Activated CD4-positive, CD25-positive, alpha-beta regulatory T cell (primary cell): ENCODE measurements around the gene SLCO4C1.
"Not testable (repeated sequence)": the region's sequence is repeated elsewhere in the genome, so short reads cannot be mapped to it uniquely, and the experiment has no call there.

Source experiments
- DNase-seq, 4 experiments: peaks; one replicate each; lab custom pipeline; 2025; lab: John Stamatoyannopoulos, UW

SLCO4C1 gene

DNA sequence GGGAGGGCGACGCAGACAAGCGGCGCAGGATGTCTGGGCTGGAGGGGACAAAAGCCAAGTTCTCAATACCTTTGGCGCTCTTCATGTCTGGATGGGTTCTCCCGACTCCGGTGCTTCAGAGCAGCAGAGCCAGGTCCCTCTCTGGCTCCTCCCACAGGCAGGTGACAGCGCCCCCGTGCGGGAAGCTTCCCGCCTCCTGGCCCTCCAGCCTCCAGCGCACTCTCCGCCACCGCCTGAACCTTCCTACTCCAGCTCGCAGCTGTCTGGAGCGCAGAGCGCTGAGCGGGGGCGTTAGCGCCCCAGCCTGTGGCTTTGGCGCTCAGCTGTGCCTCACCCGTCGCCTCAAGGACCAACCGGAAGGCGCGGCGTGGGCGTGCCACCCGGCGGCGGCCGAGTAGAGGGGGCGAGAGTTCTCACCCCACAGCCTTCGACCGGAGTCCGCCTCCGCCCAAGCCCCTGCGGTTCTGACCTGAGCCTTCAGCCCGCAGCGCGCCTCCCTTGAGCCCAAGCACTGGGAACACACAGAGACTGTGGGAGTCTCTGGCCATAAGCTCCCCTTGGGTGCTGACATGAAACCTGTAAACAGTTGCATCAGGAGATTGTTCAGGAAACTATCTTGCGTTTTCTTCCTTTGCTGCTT is at the start of gene SLCO4C1:
Gene SLCO4C1 (minus strand): TSS at position 107 of the 640 bp plus-strand sequence. CDS start 22 bp downstream, at position 85.
- peak in 2 of 4 experiments; percentile 14 to 22 for DNase-seq

DNA sequence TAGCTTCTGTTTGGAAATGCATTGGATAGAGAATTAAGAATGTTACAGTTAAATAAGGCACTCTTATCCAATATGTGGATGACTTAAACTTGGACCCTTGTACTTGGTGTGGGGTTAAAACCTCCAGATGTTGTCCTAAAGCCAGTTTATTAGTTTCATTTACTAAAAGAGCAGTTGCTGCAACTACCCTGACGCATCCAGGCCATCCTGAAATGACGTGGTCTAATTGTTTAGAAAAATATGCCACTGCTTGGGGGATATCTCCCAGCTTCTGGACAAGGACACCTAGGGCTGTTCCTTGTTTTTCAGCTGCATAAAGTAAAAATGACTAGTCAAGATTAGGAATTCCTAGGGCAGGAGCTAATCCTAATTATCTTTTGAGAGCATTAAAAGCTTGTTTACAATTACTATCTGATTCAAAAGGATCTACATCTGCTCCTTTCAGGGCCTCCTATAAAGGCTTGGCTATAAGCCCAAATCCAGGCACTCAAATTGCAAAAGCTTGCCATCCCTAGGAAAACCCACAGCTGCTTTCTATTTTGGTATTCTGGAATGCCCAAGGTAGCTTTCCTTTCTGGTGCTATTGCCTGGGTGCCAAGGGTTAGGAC is 45.7 kb upstream of the SLCO4C1 start:
- no peak for DNase-seq

- no peak for DNase-seq
These were observed 28.6 kb upstream of the SLCO4C1 start for GRCh38 chr5:102324714-102325113.

- DNase-seq, result not testable (repeated sequence)
These were observed 22.7 kb upstream of the SLCO4C1 start for GRCh38 chr5:102318801-102319200.

DNA sequence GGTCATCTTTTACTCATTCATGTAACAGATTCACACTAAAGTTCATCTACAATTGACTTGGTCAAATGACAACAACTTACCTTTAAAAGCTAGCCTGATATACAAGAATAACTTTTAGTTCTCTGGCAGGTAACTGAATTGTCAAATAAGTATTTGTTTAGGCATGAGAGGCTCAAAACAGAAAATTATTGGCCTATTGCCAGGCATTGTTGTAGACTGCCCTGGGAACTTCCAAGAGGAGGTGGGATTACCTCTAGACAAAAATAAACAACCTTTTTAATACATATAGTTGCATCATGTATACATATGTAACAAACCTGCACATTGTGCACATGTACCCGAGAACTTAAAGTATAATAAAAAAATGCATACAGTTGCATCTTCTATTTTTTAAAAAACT is 18.2 kb upstream of the SLCO4C1 start:
- DNase-seq, result no peak

GRCh38 chr5:102313912-102314311 is 17.8 kb upstream of the SLCO4C1 start:
- no peak for DNase-seq

DNA sequence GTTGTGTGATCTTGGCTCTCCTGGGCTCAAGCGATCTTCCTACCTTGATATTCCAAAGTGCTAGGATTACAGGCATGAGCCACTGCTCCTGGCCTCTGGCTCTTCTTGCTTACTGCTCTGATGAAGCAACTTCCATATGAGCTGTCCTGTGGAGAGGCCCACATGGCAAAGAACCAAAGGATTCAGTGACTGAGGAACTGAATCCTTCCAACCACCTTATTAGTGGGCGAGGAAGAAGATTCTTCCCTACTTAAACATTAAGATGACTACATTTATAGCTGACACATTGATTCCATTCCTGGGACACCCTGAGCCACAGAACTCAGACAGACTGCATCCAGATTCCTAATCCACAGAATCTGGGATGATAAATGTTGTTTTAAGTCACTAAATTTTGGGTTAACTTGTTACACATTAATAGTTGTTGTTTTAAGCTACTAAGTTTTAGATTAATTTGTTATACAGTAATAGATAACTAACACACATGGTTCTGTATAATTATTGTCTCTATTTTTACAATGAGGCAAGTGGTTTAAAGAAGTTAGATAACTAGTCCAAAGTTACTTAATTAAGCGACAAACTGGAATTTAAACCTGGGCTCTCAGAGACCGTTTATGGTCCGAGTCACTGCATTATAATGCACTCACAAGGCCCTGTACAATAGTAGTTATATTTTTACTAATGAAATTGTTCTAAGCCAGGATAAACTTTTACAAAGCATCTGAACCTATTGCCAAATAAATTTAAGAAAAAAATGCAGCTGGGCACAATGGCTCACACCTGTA is 16.7 kb upstream of the SLCO4C1 start:
- no peak for DNase-seq

- no peak for DNase-seq
These were observed 13.5 kb upstream of the SLCO4C1 start for GRCh38 chr5:102309586-102309985.

DNA sequence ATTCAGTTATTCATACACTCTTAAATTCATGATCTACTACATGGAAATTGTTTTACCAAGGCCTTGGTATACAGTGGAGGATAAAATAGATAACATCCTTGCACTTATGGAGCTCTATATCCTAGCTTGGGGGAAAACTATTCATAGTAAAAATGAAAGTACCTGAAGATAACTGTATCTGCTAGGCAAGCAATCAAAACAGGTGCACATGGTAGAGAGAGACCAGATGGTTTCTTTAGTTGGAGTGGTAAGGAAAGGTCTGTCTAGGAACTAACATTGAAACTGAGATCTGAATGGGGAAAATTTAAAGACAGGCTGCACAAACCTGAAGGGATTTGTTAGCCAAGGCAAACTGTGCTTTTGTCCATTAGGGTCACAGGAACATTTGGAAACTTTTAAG is 11.1 kb upstream of the SLCO4C1 start:
- no peak for DNase-seq

DNA sequence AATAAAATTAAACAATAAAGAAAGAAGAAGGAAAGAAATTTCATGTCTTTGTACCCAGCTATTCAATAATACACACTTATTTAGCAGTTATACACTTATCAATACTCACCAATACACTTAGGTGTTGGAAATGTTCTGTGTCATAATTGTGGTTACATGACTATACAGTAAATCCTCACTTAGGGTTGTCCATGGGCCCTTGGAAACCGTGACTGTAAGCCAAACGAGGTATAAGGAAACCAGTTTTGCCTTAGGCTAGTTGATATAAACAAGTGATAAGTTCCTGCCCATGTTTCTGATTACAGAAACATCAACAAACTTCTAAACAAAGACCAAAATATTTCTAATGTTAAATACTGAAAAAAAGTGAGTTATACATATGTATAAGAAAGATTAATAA is 10.0 kb upstream of the SLCO4C1 start:
- no peak for DNase-seq

DNA sequence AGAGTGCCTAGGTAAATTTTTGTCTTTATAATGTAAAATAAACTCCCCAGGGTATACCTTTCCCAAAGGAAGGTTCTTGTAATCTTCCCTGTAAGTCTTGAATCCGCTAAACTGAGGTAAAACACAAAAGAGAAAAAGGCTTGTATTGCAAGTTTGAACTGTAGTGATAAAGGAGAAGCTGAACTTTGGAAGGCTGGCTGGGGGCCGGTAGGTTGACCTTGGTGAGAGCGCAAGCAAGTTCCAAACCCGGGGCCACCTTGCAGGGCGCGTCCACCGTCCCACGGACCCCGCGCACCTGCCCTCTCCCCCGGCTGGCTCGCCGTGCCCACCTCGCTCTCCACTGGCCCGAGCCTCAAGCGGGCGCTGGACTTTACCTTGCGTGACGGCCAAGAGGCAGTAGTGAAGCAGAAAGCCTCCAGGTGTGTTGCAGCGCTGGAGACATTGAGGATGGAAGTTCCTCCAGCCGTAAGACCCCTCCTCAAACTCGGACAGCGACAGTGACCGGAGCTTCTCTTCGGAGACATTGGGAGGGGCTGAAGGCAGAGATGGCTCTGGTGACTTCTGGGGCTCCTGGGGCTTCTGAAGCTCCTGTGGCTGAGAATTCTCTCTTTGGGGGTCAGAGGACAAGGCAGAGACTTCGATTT is 428 bp downstream of the SLCO4C1 start:
- no peak for DNase-seq

- no peak for DNase-seq
These were observed 1.1 kb downstream of the SLCO4C1 start for GRCh38 chr5:102294886-102295395.

DNA sequence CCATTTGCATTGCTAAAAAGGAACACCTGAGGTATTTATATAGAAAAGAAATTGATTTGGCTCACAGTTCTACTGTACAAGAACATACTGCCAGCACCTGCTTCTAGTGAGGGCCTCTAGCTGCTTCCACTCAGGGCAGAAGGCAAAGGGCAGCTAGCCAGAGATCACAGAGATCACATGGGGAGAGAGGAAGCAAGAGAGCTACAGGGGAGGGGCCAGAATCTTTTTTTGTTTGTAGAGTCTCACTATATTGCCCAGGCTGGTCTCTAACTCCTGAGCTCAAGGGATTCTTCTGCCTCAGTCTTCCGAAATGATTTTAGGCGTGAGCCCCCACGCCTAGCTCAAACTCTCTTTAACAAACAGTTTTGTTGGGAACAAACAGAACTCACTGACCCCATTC is 6.1 kb downstream of the SLCO4C1 start:
- DNase-seq, result no peak

- DNase-seq, result no peak
These were observed 6.7 kb downstream of the SLCO4C1 start for GRCh38 chr5:102289251-102289899.

DNA sequence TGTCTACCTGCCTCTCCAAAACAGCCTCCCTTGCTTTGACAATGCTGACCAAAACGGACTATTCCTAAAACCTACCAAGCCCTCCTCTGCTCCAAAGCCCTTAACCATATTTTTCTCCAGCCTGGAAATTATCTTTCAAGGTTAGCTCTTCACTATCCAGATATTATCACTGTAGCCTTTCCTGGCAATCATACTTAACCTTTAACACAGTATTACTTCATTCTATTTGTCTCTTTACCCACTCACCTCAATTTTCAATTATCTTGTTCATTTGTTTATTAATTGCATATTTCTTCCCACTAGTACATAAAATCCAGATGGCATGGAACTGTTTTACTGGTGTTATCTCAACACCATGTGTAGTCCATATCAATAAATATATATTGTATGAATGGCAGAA is 7.5 kb downstream of the SLCO4C1 start:
- DNase-seq, result no peak

DNA sequence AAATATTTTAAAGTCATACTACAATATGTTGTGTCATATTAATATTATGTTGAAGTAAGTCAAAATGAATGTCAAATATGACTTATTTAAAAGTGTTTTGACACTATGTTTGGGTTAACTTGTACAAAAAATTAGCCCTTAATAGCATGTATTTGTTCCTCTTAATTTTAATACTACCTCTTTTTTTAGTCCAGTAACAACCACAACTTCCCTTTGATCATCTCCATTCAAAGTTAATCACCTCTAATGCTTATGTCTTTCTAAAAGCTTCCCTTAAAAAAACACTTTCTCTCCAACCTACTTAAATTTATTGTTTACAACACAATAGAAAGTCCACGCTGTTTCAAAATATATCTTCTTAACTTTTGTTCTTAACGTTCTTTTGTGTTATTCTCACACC is 9.6 kb downstream of the SLCO4C1 start:
- no peak for DNase-seq

GRCh38 chr5:102283102-102283797 is 12.8 kb downstream of the SLCO4C1 start:
- DNase-seq, result no peak

DNA sequence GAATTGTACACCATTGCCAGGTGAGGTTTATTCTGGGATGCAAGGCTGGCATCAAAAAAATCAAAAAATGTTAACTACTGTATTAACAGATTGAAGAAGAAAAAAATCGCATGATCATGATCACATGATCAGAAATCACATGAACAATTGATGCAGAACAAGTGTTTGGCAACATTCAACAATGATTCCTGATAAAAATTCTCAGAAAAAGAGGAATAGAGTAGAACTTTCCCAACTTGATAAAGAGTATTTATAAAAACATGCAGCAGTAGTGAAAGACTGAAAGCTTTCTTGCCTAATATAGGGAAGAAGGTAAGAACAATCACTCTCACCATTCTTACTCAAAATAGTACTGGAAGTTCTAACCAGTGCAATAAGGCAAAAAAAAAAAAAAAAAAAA is 16.4 kb downstream of the SLCO4C1 start:
- DNase-seq, result no peak

DNA sequence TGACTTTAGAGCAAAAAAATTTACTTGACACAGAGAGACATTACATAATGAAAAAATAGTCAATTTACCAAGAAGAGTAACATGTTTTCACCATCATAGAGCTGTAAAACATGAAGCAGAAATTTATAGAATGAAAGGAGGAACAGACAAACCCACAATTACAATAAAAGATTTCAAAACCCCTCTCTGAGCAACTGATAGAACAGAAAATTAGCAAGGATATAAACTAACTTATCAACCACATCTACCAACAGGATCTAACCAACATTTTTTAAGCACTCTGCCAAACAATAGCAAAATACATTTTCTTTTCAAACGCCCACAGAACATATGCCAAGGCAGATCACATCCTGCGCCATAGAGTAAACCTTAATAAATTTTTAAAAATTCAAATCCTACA is 17.9 kb downstream of the SLCO4C1 start:
- no peak for DNase-seq

DNA sequence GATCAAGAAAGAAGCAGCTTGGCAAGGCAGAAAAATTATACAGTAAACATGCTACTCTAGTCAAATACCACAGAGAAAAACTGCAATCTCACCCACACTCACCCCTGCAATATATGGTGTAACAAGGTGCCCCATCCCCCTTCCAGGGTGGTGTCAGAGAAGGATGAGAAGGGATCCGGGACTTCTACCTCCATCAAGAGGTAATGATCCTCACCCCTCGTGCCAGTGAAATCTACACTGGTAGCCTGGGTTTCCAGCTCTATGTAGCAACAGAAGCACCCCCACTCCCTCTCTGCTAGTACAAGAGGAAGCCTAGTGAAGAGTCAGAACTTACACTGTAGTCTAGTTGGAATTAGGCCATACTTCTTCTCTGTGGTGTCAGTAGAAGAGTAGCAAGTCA is 18.9 kb downstream of the SLCO4C1 start:
- DNase-seq, result no peak

DNA sequence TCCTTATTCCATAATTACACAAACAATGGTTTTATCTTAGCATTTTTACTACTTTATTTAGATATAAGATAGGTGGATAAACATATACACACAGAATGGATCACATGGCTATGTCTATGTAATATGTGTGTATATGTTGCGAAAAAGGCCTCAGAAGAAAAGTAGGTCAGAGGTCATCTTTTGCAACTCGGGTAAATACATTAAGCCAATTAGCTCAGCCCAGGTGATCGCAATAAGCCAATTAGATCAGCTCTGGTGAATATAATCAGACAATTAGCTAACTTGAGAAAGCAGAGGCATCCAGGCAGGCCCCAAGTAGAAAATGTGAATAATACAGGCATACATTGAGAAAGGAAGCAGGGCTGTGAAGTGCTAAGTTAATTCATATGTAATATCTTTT is 24.3 kb downstream of the SLCO4C1 start:
- no peak for DNase-seq
